Measurements from ENCODE around the gene LCT.
"Not testable (repeated sequence)": the region's sequence is repeated elsewhere in the genome, so short reads cannot be mapped to it uniquely, and the experiment has no call there.

The LCT gene

DNA sequence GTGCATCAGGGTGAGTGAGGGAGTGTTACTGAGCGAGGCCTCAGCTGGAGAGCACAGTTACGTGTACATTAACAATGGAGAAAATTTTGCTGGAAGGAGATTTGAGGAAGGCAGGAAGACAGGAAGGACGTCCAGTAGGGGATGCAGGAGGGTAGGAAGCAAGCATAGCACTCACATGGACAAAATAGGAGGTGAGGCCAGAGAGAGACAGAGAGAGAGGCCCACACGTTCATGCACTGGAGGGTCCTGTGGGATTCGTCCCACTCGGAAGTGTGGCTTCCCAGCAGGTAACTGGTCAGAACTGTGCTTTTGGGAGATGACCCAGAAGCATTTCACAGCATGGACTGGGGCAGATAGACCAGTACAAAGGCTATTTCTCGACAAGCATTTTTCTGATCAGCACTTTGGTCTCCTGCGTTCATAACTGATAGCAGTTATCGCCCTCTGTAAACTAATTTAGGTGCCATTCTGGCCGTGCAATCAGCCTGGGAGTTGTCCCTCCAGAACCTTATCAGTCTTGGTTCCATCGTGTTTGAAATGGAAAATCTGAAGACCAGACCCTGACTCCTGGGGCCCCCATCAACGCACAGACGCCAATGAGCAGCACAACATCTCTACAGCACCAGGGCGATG, 5.7 kb downstream of the LCT start:
- no peak for FAIRE-seq

DNA sequence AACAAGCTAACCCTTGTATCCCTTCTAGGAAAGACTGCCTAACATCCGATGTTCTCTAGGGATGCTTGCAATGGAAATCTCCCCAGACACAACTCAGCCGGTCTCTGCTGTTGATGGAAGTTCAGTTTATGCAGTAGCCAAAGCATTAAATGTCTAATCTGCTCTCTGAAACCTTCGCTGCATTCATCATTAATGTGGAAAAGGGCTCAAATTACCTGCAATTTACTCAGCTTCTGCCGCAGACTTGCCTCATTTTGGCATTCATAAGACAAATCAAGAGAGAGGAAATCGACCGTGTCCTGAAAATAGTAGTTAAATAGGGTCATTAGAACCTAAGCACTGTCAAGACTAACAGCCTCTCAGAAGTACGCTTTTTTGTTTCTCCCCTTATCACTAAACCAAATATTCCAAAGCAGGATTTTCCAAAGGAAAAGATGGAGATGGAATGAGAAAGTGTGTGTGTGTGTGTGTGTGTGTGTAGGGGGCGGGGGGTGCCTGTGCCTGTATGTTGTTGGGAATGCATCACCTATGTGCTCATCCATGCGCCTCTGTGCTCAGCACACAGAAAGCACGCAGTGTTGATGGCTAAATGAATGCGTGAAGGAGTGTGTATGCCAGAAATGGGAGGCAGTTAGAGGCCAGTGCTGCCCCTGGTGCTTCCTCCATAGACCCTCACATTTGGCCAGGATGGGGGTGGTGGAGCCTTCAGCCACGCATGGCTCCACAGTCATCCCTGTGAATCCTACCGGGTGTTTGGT, 7.4 kb downstream of the LCT start:
- FAIRE-seq: no peak

DNA sequence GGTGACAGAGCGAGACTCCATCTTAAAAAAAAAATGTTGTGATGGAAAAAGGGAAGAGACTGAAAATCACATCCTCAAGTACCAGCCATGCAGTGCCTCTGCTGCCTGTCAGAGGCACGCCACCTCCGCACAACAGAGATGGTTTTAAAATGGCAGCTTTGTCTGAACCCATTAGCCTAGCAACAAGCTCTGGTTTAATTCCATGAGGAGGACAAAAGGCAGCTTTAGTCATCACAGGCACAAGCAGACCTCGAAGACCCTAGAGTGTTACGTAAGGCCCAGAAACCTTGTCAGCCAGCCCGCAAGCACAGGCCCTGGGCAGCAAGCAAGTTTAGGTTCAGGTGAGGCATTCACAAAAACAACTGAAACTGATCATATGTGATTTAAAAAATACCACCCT, 10.4 kb downstream of the LCT start:
- no peak for FAIRE-seq

DNA sequence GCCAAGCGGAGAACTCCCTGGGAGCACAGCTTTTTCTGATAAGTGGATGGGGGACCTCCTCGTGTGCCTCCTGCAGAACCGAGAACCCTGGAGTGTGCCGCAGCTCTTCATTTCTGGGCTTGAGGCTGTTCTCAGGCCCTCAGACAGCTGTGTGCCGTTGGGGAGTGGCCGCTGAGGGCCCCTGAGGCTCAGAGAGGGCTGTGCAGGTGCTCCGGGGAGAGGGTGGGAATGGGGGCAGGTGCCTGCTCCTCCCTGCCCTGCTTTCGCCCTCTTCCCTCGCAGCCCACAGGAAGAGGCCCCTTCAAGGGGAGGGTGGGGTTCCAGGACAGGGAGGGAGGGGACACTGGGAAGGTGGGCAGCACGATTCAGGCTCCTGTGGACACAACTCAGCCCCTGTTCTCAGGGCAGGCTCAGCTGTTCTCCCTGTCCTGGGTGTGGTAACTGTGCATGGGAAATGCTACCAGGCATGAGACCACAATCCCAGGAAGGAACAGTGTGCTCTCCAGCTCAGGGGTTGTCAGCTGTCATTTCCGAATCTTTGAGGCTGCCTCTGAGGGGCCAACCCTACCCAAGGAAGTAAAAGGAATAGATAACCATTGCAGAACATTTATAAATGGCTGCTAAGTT, 11.3 kb downstream of the LCT start:
- FAIRE-seq: no peak

DNA sequence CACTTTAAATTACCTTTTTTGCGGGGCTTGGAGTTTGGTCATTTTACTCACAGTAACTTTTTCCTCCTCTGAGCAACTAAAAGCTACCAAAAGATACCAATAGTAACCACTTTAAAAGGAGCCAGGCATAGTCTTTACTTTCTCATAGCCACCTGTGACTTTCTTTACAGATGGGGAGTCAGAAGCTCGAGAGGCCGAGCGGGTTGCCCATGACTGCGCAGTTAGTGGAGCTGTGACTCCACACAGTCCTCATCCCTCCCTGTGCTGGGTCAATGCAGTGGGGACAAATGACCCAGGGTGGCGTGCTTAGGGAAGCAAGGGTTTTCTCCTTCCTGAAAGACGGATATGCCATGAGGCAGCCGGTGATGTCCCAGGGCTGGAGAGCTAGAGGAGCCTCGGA, 11.9 kb downstream of the LCT start:
- FAIRE-seq: no peak

DNA sequence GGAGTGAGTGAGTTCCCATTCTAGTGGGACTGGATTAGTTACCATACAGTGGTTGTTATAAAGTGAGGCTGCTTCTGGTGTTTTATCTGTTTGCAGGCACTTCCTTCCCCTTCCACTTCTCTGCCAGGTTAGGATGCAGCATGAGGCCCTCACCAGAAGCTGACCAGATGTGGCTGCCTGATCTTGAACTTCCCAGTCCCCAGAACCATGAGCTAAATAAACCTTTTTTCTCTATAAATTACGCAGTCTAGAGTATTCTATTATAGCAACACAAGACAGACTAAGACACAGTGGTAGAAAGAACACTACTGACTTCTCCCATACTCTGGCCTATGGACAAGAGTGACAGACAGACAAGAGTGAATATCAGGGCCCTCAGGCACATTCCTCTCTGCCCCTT, 14.1 kb downstream of the LCT start:
- no peak for FAIRE-seq

DNA sequence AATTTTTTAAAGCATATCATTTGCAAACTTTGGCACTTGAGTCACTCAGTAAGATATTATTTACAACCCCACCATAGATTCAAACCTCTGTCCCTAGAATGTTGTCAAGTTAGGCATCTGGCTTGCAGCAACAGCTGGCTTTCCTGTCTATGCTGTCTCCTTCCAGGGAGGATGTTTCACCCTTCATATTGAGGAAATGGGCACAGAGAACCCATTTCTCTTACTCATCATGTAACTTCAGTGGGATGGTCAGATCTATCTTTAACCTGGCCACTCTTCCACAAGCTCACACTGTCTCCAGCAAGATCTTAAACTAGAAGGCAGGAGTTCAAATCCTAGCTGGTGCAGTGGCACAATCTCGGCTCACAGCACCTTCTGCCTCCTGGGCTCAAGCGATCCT, 15.8 kb downstream of the LCT start:
- FAIRE-seq: no peak

DNA sequence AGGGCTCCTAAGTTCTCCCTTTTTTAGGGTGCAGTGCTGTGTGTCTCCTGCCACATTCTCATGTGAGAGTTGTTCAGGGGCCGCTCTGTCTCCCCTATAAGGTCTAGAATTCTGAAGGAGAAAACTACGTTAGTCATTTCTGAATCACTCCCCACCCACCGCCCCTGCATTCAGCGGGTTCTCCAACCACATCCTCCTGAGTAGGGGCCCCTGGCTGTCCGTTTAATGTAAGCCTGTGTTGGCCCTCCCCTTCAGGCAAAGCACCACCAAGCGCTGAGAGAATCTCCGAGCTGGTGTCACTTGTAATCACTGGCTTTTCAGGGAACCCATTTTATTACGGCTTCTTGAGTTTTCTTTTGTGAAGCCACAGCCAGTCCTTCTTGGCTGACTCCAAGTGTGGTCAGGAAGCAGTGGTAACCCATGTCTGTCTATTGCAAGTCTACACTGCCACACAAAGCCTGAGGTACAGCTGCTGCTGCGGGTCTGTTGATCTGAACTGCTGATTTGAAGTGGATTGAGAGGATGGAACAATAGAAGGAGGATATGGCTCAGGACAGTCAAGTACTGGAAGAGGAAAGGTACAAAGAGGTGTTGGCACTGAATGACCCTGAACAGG, 16.9 kb downstream of the LCT start:
- no peak for FAIRE-seq

DNA sequence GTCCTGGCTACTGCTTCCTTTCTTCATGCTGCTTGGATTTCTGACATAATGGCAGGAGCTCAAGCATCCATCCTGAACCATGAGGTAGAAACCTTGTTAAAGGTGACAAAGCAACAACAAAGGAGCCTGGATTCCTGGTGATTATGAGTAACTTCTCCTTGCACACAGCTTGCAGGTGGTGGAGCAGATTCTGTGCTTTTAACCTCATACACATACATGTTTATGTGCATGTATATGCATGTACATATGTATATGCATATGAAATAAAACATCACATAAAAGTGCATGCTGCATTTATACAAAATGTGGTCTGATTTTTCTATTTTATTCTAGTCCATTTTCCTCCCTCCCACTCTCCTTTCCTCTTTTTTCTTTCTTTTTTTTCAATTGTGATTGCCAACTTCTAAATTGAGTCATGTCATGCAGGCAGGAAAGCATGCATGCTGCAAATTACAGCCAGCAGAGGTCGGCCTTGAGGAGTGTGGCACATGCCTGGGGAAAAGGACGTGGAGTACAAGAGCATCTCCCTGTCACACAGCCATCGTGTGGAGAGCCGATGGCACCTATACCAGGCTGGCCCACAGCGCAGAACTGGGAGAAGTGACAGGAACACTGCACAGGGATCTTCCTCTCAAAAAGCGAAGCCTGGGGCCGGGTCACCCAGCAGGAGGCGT, 17.9 kb downstream of the LCT start:
- FAIRE-seq: no peak

DNA sequence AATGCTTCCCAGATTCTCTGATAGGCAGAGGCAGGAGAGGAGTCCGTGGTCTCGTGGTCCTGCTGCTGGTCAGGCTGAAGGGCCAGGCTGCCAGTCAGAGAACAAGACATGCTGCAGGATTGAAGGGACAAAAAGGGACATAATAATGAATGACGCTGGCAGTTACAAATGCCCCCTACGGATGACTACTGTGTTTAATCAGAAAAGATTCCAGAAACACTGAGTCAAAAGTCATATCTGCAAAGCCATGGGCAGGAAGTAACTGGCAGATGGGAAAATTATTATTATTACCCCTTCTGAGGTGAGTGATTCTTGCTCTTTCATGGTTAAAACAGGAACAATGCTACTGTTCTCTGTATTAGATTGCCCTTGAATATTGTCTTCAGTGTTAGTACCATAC, 19.0 kb downstream of the LCT start:
- no peak for FAIRE-seq

DNA sequence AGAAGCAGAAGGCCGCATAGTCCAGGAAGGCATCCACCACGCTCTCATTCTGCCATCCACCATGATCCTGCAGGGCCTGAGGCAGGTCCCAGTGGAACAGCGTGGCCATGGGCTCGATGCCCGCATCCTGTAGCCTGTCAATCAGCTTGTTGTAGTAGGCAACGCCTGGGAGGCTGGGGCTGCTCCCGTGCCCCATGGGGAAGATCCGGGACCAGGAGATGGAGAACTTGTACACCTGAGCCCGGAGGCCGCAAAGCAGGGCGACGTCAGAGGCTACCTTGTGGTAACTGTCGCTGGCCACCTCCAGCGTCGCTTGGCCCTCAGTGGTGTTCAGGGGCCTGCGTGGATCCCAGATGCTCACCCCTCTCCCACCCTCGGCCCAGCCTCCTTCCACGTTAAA, 19.5 kb downstream of the LCT start:
- FAIRE-seq: no peak

DNA sequence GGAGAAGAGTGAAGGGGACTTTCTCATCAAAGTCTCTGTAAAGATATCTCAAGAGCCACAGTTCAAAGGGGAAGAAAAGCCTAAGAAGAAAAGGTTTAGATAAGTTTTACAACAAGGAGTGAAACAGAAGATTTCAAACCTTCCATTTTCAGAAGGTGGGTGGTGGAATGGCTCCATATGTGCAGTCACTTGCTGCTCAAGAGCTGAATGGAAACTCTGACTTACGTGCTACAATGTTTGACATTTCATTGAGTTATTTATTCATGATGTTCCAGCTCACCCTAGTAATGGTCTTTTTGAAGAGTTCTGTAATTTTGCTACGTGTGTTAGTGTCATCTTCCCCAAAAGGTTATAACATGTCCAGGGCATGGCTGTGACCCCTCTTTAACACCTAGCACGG, 21.7 kb downstream of the LCT start:
- no peak for FAIRE-seq

DNA sequence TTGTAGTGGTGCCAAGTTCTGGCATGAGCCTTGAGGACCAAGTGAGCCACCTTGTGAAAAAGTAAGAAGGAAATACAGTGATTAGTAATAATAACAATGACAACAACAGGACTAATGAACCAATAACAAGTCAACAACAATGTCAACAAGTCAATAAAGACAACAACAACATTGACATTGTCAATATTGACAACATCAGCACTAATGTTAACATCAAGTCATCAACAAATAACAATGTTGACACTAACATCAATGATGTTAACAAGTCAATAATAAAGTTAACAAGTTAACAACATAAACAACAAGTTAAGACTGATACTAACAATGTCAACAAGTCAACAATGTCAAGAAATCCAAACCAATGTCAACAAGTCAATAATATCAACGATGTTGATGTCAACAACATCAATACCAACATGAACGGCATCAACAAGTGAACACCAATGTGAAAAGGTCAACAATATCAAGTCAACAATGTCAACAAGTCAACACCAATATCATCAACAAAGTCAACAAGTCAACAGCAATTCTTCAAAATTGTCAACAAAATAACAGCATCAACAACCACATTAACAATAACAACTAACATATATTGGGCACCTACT, 24.0 kb downstream of the LCT start:
- FAIRE-seq: no peak

DNA sequence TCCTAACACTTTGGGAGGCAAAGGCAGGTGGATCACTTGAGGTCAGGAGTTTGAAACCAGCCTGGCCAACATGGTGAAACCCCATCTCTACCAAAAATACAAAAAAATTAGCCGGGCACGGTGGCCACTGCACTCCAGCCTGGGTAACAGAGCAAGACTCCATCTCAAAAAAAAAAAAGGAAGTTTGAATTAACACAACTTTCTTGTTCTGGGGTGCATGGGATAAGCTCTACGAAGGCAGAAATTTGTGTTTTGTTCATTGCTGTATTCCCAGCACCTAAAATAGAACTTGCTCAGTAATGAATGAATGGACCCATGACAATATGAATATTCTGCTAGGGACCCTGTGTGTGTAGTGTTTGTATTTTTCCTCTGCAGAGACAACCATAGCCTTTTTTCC, 29.1 kb downstream of the LCT start:
- not testable (repeated sequence) for FAIRE-seq

DNA sequence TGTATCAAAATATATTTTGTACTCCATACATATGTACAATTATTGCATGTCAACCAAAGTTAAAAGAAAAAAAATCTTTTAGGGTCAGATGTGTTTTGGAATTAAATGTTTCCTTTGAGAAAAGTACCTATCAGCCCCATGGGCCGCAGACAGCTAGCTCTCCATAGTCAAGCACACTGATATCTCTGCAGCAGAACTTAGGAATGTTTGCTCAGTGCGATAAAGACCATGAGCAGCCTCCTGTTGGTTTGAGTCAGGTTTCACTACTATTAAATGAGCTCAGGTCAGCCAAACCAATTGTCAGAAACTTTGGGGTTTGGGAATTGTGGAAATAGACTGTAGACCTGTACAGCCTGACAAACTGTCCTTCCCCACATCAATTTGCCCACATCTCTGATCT, 33.7 kb downstream of the LCT start:
- no peak for FAIRE-seq

DNA sequence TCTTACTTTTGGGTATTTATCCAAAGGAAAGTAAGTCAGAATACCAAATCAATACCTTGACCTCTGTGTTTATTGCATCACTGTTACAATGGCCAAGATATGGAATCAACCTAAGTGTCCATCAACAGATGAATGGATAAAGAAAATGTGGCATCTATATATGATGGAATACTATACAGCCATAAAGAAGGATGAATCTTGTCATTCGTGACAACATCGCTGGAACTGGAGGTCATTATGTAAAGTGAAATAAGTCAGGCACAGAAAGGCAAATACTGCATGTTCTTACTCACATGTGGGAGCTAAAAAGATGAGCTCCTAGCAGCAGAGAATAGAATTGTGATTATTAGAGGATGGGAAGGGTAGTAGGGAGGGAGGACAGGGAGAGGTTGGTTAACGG, 34.6 kb downstream of the LCT start:
- no peak for FAIRE-seq

DNA sequence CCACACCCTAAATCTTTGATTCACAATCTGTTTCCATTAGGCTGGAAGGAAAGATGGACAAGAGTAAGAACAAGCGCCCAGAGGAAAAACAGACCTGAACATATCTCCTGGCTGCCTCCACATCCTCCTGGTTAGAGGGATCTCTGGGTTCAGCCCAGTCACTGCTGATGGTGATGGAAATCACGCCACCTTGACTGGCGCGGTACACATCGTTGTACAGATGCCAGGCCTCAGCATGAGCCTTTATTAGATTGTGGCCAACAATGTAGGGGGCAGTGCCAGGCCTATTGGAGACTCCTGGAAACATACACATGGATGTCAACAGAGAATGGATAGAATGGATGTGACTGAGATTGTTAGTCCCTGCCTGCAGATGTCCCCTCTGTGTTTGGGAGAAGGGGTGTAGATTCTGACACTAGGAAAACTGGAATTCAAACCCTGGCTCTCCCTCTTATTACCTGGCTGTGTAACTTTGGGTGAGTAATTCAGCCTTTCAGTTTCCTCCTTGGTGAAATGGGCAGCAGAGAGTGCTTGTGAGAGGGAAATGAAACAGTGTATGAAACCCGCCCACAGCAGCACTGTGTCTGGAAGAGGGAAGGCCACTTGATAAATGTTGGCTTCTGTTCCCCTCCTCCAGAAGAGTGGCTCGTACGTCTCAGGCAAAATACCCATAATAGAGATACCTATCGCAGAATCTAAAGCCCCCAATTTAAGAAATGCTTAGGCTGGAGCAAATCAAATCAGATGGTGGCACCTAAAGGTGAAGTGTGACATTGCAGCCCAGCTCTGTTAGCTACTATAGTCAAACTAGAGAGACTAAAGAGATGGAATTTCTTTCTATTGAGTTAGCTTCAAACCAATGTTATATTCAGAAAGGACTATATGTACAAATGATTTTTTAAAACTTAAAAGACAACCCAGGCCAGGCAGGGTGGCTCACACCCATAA, 36.2 kb downstream of the LCT start:
- FAIRE-seq: no peak

DNA sequence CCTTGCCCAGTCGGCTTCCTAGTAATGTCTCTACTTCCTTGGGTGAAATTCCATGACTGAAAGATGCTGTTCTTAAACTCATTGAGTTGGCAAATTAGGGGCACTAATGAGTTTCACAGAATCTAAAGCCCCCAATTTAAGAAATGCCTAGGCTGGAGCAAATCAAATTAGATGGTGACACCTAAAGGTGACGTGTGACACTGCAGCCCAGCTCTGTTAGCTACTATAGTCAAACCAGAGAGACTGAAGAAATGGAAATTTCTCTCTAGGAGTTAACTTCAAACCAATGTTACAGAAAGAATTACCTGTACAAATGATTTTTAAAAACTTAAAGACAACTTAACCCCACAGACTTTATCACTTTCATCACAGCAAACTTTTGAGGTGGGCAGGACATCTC, 37.2 kb downstream of the LCT start:
- FAIRE-seq: no peak

DNA sequence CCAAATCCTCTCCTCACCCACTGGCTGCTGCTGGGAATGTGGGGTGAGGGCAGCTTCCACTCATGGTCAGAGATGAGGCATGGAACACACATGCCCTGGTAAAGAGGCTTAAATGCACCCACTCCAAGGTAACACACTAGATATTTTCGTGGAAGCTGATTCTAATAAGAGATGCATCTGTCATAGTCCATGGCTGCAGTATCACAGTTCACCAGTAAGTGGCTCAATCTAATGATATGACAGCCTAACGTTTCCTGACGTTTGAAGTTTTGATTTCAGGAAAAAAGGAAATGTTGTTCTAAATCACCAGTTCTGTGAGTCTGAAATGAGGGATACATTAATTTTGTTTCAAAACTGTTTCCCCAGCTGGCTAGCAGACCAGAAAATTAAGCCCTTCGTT, 38.2 kb downstream of the LCT start:
- no peak for FAIRE-seq

DNA sequence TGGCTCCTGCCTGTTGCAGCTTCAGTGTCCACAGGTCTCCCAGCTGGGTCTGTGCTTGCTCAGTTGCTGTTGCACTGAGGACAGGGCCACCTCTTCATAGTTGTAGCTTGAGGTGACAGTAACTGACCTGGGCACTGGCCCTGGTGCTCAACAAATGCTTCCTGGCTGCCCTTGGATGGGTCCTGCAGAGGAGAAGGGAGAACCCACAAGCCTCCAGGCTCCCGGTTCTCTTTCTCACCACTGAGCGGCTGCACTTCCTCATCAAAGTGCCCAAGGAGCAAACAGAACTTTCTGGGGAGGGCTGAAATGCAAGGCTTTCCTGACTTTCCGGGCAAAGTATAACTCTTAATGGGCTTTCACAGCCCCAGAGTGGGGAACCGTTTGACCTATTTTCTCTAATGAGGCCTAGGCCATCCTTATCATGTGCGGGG, 38.7 kb downstream of the LCT start:
- FAIRE-seq: no peak

DNA sequence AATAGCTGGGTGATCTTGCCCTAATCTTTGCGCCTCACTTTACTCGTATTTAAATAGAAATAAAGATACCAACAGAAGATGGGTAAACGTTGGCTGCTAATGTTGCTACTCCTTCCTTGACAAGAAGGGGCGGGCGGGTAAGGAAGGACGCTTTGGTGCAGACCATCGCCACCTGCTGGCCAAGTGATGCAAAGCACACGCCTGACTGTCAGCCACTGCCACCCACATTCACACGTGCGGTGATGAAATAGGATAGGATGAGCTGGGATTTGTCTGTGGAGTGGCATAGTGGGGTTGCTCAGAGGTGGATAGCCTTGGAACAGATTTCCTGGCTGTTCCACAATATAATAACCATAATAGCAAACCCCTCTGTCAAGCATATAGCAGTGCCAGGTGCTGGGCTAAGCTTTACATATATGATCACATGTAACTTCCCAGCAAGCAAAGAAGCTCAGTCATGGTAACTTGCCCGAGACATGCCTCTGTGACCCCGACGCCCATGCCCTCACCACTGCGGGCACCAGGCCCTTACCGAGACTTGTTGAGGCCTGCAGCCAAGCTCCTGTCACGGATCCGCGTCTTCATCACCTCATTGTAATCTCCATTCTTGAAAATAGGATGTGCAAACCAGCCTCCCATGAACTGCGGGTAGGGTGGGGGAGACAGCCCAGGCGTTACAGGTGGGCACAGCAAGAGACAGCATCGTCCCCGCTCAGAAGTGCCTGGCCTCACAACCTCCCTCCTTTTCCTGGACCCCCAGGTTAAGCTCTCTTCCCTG, 39.3 kb downstream of the LCT start:
- FAIRE-seq: no peak
